A172 (cell line): ENCODE results near the gene PRPF39. TPM values are rescaled to one million over a fixed set of nuclear protein-coding genes. Genes with fewer than 3 reads are reported as not detected.

Experiments used
- DNase-seq: peaks from one replicate; pipeline ENCODE4 v3.0.0-alpha.2; 2015; ENCODE audit warnings: low spot score
- total RNA-seq: library from RNA; depleted of rRNA; stranded (reverse); fragments of >200 nt; shearing (Covaris generic); gene quantifications from 2 replicates; pipeline ENCODE4 v1.2.3, GENCODE V29; 2014

Gene PRPF39
- total RNA-seq, 1 experiment from 2014 or later = 20.0 TPM

DNA sequence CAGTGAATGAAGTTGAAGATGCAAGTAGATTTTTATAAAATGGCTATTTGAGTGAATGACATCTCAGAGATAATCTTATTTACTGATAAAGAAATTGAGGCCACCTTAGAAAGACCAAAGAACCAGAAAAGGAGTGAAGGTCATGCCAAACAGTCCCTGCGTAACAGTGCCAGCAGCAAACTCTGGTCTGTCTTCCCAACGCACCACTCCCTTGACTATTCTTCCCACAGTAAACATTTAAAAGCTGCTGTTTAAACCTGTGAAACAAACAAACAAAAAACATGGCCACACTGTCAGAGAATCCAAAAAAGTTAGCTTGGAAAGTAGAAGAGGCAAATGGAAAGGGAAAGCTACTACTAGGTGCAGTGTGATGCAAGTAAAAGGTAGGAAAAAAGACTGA, 1.5 kb upstream of the PRPF39 start:
- DNase-seq = no peak

- no peak for DNase-seq
Measured at GRCh38 chr14:45083617-45083975, 320 bp upstream of the PRPF39 start.

DNA sequence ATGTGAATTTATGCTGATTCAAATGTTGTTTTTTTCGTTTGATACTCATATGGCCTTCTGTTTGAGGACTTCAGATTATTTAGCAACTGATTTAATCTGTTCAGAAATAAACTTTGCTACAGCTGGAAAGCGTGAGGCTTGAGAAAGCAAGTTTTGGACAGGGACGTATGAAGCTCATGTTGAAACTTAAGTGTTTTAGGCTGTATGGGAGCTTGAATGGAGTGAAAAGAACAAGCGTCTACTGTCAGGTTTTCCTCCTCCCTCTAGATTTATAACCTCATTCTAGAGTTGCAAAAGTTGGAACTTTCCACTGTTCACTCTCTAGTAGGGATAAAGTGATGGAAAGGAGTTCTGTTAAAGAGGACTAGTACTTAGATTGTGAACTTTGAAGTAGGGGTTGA, 1.0 kb downstream of the PRPF39 start:
- no peak for DNase-seq

DNA sequence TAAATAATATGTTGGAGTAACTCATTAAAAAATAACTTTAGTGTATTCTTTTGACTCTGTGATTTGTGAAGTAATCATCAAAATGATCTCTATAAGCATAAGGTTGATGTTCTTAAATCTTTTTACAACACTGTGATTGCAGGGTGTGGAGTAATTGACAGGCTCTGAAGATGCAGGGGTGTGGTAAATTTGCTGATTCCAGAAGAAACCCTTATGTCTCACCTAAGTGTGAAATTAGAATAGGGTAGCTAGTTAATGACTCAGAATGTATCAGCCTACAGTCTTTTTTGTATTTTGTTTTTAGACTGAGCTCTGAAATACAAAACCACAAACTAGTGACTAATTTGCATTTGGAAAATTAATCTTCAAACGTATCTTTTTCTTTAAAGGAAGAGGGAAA, 5.9 kb downstream of the PRPF39 start:
- peak; percentile 24 for DNase-seq

DNA sequence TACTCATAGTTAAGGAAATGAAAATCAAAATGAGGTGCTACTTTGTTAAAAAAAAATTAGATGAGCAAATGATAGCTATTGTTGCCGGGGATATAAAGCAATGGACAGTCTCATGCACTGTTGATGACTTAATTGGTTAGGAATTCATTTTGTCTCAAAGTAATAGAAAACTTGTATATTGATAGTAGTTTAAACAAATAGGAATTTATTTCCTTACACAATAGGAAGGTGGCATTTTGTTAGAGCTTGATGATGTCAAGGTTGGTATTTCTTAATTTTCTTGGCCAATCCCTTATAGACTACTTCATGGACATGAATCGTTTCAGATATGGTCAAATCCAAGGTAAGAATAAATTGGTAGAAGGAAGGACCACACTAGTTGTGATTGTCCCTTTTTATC, 7.8 kb downstream of the PRPF39 start:
- DNase-seq = no peak

- no peak for DNase-seq
Measured at GRCh38 chr14:45094275-45094674, 10.4 kb downstream of the PRPF39 start.

DNA sequence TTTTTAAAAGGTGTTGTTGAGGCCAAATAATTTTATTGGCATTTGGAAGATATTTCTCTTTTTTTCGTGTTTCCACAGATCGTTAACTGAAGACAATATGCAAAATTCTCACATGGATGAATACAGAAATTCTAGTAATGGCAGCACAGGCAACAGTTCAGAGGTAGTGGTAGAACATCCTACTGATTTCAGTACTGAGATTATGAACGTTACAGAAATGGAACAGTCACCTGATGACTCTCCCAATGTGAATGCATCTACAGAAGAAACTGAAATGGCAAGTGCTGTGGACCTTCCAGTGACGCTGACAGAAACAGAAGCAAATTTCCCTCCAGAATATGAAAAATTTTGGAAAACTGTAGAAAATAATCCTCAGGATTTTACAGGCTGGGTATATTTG, 11.2 kb downstream of the PRPF39 start:
- no peak for DNase-seq

GRCh38 chr14:45096218-45096617, 12.3 kb downstream of the PRPF39 start:
- no peak for DNase-seq

- DNase-seq = no peak
Measured at GRCh38 chr14:45103806-45104205, 19.9 kb downstream of the PRPF39 start.

DNA sequence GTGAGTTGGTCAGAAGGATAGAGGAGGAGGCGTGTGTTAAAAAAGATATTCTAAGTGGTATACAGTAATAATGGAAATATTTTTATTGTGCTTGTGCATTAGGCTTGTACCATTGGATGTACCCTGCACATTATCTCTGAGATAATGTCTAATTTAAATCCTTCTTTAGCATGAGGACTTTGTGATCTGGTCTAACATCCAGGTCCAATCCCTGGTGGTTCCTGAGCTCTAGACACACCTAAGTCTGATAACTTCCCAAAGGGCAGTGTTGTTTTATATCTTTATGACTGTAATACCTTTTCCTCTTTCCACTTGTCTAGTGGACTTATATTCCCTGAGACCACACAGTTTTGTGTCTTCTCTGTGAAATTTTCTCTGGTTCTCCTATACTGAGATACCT, 20.6 kb downstream of the PRPF39 start:
- no peak for DNase-seq

DNA sequence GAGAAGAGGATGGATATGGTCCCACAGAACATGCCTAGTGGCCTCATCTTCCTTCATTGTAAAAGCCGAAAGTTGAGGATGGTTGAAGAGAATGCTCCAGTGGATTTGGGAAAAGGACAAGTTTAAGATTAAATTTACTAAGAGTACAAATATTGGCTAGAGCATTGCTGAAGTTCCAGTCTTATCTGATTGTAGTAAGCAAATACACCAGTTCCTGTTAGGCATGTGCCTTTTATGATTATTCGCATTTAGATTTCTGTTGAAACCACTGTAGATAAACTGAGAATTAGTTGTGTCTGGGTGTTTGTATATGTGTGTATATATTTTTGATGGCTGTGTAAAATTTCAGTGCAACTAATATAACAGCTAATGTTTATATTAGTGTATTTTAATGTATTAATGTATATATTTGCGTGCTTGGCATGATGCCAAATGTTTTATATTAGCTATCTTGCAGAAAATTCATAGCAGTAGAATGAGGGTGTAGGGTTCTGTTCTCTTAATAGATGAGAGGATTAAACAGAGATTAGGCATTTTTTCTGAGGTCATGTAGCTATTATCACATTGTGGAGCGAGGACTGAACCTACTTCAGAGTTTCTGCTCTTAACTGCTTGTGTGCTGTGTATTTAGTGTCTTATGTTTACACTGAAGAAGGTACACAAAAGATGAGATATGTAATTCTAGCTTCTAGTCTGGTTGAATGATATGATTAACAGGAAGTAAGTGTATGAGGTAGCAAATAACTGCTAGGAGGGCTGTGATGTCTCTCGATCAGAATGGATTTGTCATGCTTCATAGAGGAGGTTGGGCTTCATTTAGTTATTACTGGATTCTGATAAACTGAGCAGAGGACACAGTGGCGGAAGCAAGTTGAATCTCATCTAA, 29.2 kb downstream of the PRPF39 start:
- no peak for DNase-seq

GRCh38 chr14:45114327-45114726, 30.4 kb downstream of the PRPF39 start:
- DNase-seq = no peak

- no peak for DNase-seq
Measured at GRCh38 chr14:45118594-45118993, 34.7 kb downstream of the PRPF39 start.

DNA sequence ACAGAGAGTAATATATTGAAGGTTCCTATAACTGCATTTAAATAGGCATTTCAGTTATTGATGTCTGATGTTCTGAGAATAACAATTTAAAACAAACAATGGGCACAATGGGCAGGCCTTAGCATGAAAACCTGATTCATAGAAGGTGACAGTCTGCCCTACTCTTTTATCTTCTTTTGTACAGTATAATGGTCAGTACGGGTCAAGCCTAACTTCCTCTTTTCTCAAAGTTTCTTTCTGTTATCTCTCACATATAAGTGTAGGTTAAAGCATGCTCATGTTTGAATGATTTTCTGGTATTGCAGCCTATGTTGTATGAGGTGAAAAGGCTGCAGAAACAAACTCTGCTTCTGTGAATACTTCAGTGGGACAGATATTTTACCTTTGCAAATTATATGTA, 36.2 kb downstream of the PRPF39 start:
- no peak for DNase-seq

DNA sequence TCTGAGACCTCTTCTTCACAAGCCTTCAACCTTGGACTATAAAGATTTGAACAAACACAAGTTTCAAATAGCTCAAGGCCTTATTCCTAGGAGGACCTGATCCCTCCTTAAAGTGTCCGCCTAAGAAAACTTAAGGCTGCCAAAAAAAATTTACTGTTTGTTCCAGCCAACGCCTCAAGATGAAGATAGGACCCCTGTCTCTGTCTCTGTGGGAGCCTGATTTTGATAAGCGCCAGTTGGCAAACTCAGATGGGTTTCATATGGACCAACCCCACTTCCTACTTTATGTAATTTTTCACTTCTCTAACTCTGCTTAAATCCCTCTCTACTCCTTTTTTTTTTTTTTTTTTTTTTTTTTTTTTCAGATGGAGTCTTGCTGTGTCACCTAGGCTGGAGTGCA, 39.4 kb downstream of the PRPF39 start:
- DNase-seq = no peak

- DNase-seq = no peak
Measured at GRCh38 chr14:45125754-45126153, 41.8 kb downstream of the PRPF39 start.

- no peak for DNase-seq
Measured at GRCh38 chr14:45128963-45129629, 45.2 kb downstream of the PRPF39 start.

GRCh38 chr14:45133683-45134050, 49.8 kb downstream of the PRPF39 start:
- DNase-seq = no peak

GRCh38 chr14:45134051-45134958, 50.4 kb downstream of the PRPF39 start, which contains the start of gene FKBP3:
TSS of gene FKBP3 (minus strand) at chr14:45134481. CDS start at chr14:45134456, 25 bp downstream.
- peak; percentile 95 for DNase-seq

DNA sequence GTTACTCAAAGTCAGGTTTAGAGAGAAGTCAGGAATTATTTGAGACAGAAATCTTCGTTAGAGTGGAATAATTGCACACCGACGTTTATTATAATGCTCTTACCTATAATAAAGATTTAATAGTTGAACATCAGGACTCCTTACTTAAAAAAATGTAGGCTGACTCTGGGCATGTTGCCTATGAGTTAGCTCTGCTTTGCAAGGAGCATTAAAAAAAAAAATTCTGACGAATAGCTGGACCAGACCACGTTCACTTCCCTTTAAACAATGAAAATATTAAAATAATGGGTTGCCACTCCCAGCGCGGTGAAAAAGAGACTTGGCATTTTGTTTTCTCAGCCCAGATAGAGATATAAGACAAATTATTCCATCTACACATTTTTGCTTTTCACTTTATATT, 51.2 kb downstream of the PRPF39 start:
- no peak for DNase-seq

GRCh38 chr14:45135659-45136395, 51.9 kb downstream of the PRPF39 start, which contains the start of gene FANCM:
TSS of gene FANCM (plus strand) at chr14:45135930. CDS start at chr14:45136032, 102 bp downstream.
- DNase-seq = peak; percentile 91
